ENCODE data around the gene FOXK1. TPM values are rescaled to one million over a fixed set of nuclear protein-coding genes. Genes with fewer than 3 reads are reported as not detected.

Gene FOXK1
- total and polyA plus RNA-seq, 9 of the 15 experiments (the other 6 are each of a cell fraction or from before 2014, with no cell fraction given), result 0.32 to 45.5 (median 8.1) TPM

DNA sequence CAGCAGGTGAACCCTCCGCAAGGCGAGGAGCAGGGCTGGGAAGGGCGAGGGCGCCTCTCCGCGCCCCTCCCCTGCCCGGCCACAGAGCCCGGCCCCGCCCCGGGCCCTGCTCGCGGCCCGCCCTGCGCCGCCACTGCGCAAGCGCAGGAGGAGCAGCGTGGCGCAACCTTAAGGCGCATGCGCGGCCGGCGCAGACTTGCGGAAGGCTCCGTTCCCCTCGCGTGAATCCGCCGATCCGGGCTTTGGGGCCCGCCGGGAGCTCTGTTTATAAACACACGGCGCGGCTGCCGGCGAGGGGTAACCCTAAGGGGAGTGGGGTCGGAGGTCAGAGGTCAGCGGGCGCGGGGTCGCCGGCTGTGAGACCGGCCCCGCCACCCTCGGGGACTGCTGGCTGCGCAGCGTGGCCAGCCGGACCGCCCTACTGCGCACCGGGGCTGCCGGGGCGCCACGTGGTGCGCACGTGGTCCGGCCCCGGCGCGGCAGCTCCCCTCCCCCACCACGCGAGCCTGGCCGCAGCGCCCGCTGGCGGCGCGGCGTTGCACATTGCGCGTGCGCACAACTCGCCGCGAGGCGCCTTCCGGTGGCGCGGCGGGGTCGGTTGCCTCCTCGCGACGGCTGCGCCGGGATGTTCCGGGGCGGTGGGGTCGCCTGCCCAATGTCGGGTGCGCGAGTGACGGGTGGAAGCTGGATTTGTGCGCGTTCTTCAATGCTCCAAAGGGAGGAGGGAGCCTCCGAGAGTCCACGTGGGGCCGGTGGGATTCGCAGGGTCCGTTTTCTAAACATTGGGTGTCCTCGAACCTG, 40.2 kb upstream of the FOXK1 start (continued):
- TF ChIP-seq, protein P1, sequence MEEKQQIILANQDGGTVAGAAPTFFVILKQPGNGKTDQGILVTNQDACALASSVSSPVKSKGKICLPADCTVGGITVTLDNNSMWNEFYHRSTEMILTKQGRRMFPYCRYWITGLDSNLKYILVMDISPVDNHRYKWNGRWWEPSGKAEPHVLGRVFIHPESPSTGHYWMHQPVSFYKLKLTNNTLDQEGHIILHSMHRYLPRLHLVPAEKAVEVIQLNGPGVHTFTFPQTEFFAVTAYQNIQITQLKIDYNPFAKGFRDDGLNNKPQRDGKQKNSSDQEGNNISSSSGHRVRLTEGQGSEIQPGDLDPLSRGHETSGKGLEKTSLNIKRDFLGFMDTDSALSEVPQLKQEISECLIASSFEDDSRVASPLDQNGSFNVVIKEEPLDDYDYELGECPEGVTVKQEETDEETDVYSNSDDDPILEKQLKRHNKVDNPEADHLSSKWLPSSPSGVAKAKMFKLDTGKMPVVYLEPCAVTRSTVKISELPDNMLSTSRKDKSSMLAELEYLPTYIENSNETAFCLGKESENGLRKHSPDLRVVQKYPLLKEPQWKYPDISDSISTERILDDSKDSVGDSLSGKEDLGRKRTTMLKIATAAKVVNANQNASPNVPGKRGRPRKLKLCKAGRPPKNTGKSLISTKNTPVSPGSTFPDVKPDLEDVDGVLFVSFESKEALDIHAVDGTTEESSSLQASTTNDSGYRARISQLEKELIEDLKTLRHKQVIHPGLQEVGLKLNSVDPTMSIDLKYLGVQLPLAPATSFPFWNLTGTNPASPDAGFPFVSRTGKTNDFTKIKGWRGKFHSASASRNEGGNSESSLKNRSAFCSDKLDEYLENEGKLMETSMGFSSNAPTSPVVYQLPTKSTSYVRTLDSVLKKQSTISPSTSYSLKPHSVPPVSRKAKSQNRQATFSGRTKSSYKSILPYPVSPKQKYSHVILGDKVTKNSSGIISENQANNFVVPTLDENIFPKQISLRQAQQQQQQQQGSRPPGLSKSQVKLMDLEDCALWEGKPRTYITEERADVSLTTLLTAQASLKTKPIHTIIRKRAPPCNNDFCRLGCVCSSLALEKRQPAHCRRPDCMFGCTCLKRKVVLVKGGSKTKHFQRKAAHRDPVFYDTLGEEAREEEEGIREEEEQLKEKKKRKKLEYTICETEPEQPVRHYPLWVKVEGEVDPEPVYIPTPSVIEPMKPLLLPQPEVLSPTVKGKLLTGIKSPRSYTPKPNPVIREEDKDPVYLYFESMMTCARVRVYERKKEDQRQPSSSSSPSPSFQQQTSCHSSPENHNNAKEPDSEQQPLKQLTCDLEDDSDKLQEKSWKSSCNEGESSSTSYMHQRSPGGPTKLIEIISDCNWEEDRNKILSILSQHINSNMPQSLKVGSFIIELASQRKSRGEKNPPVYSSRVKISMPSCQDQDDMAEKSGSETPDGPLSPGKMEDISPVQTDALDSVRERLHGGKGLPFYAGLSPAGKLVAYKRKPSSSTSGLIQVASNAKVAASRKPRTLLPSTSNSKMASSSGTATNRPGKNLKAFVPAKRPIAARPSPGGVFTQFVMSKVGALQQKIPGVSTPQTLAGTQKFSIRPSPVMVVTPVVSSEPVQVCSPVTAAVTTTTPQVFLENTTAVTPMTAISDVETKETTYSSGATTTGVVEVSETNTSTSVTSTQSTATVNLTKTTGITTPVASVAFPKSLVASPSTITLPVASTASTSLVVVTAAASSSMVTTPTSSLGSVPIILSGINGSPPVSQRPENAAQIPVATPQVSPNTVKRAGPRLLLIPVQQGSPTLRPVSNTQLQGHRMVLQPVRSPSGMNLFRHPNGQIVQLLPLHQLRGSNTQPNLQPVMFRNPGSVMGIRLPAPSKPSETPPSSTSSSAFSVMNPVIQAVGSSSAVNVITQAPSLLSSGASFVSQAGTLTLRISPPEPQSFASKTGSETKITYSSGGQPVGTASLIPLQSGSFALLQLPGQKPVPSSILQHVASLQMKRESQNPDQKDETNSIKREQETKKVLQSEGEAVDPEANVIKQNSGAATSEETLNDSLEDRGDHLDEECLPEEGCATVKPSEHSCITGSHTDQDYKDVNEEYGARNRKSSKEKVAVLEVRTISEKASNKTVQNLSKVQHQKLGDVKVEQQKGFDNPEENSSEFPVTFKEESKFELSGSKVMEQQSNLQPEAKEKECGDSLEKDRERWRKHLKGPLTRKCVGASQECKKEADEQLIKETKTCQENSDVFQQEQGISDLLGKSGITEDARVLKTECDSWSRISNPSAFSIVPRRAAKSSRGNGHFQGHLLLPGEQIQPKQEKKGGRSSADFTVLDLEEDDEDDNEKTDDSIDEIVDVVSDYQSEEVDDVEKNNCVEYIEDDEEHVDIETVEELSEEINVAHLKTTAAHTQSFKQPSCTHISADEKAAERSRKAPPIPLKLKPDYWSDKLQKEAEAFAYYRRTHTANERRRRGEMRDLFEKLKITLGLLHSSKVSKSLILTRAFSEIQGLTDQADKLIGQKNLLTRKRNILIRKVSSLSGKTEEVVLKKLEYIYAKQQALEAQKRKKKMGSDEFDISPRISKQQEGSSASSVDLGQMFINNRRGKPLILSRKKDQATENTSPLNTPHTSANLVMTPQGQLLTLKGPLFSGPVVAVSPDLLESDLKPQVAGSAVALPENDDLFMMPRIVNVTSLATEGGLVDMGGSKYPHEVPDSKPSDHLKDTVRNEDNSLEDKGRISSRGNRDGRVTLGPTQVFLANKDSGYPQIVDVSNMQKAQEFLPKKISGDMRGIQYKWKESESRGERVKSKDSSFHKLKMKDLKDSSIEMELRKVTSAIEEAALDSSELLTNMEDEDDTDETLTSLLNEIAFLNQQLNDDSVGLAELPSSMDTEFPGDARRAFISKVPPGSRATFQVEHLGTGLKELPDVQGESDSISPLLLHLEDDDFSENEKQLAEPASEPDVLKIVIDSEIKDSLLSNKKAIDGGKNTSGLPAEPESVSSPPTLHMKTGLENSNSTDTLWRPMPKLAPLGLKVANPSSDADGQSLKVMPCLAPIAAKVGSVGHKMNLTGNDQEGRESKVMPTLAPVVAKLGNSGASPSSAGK (IDR thresholded peaks at IDR 0.05), result peak; percentile 82
- TF ChIP-seq MCM5 (IDR thresholded peaks at IDR 0.05; ENCODE audit: low read depth) (no peak), FOXA3 (CRISPR knock-in tag; conservative IDR thresholded peaks at IDR 0.05 in 1 of 2, IDR thresholded peaks at IDR 0.05 in 1 of 2) (peak in 1 of 2 experiments; percentile 69; a peak in 1 of 4 replicates), PRPF4 (IDR thresholded peaks at IDR 0.05; ENCODE audit: insufficient read depth, low read depth, low read length, poor library complexity, severe bottlenecking) (peak; percentile 77)
- TF ChIP-seq, protein P2, sequence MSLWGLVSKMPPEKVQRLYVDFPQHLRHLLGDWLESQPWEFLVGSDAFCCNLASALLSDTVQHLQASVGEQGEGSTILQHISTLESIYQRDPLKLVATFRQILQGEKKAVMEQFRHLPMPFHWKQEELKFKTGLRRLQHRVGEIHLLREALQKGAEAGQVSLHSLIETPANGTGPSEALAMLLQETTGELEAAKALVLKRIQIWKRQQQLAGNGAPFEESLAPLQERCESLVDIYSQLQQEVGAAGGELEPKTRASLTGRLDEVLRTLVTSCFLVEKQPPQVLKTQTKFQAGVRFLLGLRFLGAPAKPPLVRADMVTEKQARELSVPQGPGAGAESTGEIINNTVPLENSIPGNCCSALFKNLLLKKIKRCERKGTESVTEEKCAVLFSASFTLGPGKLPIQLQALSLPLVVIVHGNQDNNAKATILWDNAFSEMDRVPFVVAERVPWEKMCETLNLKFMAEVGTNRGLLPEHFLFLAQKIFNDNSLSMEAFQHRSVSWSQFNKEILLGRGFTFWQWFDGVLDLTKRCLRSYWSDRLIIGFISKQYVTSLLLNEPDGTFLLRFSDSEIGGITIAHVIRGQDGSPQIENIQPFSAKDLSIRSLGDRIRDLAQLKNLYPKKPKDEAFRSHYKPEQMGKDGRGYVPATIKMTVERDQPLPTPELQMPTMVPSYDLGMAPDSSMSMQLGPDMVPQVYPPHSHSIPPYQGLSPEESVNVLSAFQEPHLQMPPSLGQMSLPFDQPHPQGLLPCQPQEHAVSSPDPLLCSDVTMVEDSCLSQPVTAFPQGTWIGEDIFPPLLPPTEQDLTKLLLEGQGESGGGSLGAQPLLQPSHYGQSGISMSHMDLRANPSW (CRISPR knock-in tag; IDR thresholded peaks at IDR 0.05), result peak; percentile 75; the same call in 1 of the 2 replicates
- TF ChIP-seq, protein P3, sequence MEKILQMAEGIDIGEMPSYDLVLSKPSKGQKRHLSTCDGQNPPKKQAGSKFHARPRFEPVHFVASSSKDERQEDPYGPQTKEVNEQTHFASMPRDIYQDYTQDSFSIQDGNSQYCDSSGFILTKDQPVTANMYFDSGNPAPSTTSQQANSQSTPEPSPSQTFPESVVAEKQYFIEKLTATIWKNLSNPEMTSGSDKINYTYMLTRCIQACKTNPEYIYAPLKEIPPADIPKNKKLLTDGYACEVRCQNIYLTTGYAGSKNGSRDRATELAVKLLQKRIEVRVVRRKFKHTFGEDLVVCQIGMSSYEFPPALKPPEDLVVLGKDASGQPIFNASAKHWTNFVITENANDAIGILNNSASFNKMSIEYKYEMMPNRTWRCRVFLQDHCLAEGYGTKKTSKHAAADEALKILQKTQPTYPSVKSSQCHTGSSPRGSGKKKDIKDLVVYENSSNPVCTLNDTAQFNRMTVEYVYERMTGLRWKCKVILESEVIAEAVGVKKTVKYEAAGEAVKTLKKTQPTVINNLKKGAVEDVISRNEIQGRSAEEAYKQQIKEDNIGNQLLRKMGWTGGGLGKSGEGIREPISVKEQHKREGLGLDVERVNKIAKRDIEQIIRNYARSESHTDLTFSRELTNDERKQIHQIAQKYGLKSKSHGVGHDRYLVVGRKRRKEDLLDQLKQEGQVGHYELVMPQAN (IDR thresholded peaks at IDR 0.05; ENCODE audit: borderline replicate concordance), result peak; percentile 66; the same call in 1 of the 2 replicates
- TF ChIP-seq, protein P4, sequence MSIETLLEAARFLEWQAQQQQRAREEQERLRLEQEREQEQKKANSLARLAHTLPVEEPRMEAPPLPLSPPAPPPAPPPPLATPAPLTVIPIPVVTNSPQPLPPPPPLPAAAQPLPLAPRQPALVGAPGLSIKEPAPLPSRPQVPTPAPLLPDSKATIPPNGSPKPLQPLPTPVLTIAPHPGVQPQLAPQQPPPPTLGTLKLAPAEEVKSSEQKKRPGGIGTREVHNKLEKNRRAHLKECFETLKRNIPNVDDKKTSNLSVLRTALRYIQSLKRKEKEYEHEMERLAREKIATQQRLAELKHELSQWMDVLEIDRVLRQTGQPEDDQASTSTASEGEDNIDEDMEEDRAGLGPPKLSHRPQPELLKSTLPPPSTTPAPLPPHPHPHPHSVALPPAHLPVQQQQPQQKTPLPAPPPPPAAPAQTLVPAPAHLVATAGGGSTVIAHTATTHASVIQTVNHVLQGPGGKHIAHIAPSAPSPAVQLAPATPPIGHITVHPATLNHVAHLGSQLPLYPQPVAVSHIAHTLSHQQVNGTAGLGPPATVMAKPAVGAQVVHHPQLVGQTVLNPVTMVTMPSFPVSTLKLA (conservative IDR thresholded peaks at IDR 0.05), result peak; percentile 99 to 100

Measured in K562 (cell line).